H1 (cell line): ENCODE results near the gene CLEC1B. TPM values are rescaled to one million over a fixed set of nuclear protein-coding genes. Genes with fewer than 3 reads are reported as not detected.

ENCODE experiments used
- CTCF ChIA-PET: fragments of 300-600 bp; sonication (Branson Sonifier 250); formaldehyde crosslinking; loops from one replicate; lab custom pipeline; 2021; ENCODE audit not compliant: partially characterized antibody; lab: Charles Lee
- POLR2A ChIA-PET: fragments of 300-600 bp; sonication (Branson Sonifier 250); formaldehyde crosslinking; loops from one replicate; lab custom pipeline; 2021; ENCODE audit warnings: inconsistent platforms; ENCODE audit not compliant: partially characterized antibody; lab: Charles Lee
- DNase-seq, 2 experiments: peaks; one replicate each; pipeline versions ENCODE4 v3.0.0 to v3.0.0-alpha.2; 2010 to 2022; ENCODE audit warnings: low spot score in 2 of 2, low read depth in 1 of 2, mixed read lengths in 1 of 2
- FAIRE-seq: peaks from 2 replicates; lab custom pipeline; 2011; peaks lifted over from hg19 to GRCh38; lab: Jason Lieb, UNC
- H2AFZ ChIP-seq: 2 replicates; pipeline ENCODE4 v1.8.1; 2012; ENCODE audit warnings: low read length, inconsistent platforms
- H2AK5ac ChIP-seq: 2 replicates; pipeline ENCODE4 v1.6.1; 2013; ENCODE audit warnings: low read depth, low read length
- H2BK120ac ChIP-seq: replicated peaks from 2 replicates; pipeline ENCODE3; 2013; ENCODE audit warnings: low read depth, low read length, inconsistent platforms
- H2BK12ac ChIP-seq: 2 replicates; pipeline ENCODE4 v1.6.1; 2013; ENCODE audit warnings: low read depth, low read length
- H2BK15ac ChIP-seq: 2 replicates; pipeline ENCODE4 v1.6.1; 2013; ENCODE audit warnings: low read length
- H2BK20ac ChIP-seq: 2 replicates; pipeline ENCODE4 v1.6.1; 2013; ENCODE audit warnings: low read length
- H2BK5ac ChIP-seq: 2 replicates; pipeline ENCODE4 v1.6.1; 2013; ENCODE audit warnings: low read depth, low read length
- H3K14ac ChIP-seq: 2 replicates; pipeline ENCODE4 v1.6.1; 2013; ENCODE audit warnings: inconsistent platforms; ENCODE audit not compliant: insufficient read length
- H3K18ac ChIP-seq: 2 replicates; pipeline ENCODE4 v1.6.1; 2013; ENCODE audit warnings: low read length; ENCODE audit errors: extremely low read depth
- H3K23ac ChIP-seq: 2 replicates; pipeline ENCODE4 v1.6.1; 2013; ENCODE audit warnings: inconsistent platforms; ENCODE audit not compliant: insufficient read length
- H3K23me2 ChIP-seq: 2 replicates; pipeline ENCODE4 v1.6.1; 2013; ENCODE audit warnings: low read depth, low read length
- H3K27ac ChIP-seq: 2 replicates; pipeline ENCODE4 v1.6.1; 2011; ENCODE audit warnings: low read depth, low read length, inconsistent platforms
- H3K27me3 ChIP-seq, 4 experiments: replicated peaks in 1 of 4; 1 replicate in 1 of 4; 2 replicates in 3 of 4; pipeline versions ENCODE4 v1.6.1 to v1.8.1; 2011 to 2013; ENCODE audit warnings: low read length in 3 of 4, mild to moderate bottlenecking in 3 of 4, inconsistent platforms in 2 of 4, mixed read lengths in 2 of 4, moderate library complexity in 1 of 4; ENCODE audit not compliant: control insufficient read depth in 3 of 4, insufficient read depth in 3 of 4; ENCODE audit errors: extremely low read depth in 1 of 4
- H3K36me3 ChIP-seq, 4 experiments: 2 replicates each; pipeline versions ENCODE4 v1.6.1 to v1.8.1; 2011 to 2013; ENCODE audit warnings: mild to moderate bottlenecking in 4 of 4, low read length in 3 of 4, moderate library complexity in 2 of 4, control low read depth in 1 of 4, inconsistent platforms in 1 of 4; ENCODE audit not compliant: insufficient read depth in 4 of 4, control insufficient read depth in 2 of 4
- H3K4ac ChIP-seq: replicated peaks from 2 replicates; pipeline ENCODE3; 2013; ENCODE audit warnings: low read length, low read depth, mixed read lengths, inconsistent platforms; ENCODE audit not compliant: insufficient read length
- H3K4me1 ChIP-seq, 4 experiments: replicated peaks in 1 of 4; 1 replicate in 1 of 4; 2 replicates in 3 of 4; pipeline versions ENCODE4 v1.6.1 to v1.8.1; 2011 to 2013; ENCODE audit warnings: low read length in 3 of 4, inconsistent platforms in 2 of 4, mixed read lengths in 1 of 4; ENCODE audit not compliant: insufficient read depth in 4 of 4, control insufficient read depth in 3 of 4
- H3K4me2 ChIP-seq, 2 experiments: 2 replicates each; pipeline versions ENCODE4 v1.6.1 to v1.8.1; 2011 to 2013; ENCODE audit warnings: low read depth in 2 of 2, low read length in 2 of 2, control low read depth in 1 of 2, inconsistent platforms in 1 of 2, mild to moderate bottlenecking in 1 of 2; ENCODE audit not compliant: insufficient read depth in 1 of 2
- H3K4me3 ChIP-seq, 4 experiments: fragments of 200-600, 300-600 bp in 1 of 4; sonication (generic), shearing (Covaris generic), sonication (Bioruptor Twin) in 1 of 4; 2 replicates each; pipeline versions ENCODE4 v1.5.1 to v1.8.1; 2011 to 2016; ENCODE audit warnings: low read length in 4 of 4, low read depth in 3 of 4, control low read depth in 2 of 4, inconsistent platforms in 2 of 4, mild to moderate bottlenecking in 2 of 4, mixed read lengths in 1 of 4, moderate library complexity in 1 of 4; ENCODE audit not compliant: insufficient read depth in 2 of 4; ENCODE audit errors: extremely low read depth in 1 of 4
- H3K56ac ChIP-seq: replicated peaks from 2 replicates; pipeline ENCODE3; 2013; ENCODE audit warnings: low read depth, mild to moderate bottlenecking, mixed read lengths, low read length, inconsistent platforms; ENCODE audit not compliant: insufficient read length
- H3K79me1 ChIP-seq: 2 replicates; pipeline ENCODE4 v1.6.1; 2013; ENCODE audit warnings: low read depth, low read length, control low read depth
- H3K79me2 ChIP-seq, 2 experiments: 2 replicates each; pipeline versions ENCODE4 v1.6.1 to v1.8.1; 2012 to 2013; ENCODE audit warnings: low read length in 2 of 2, mild to moderate bottlenecking in 2 of 2, inconsistent platforms in 1 of 2; ENCODE audit not compliant: insufficient read depth in 2 of 2, control insufficient read depth in 1 of 2
- H3K9ac ChIP-seq, 4 experiments: replicated peaks in 1 of 4; 1 replicate in 1 of 4; 2 replicates in 3 of 4; pipeline versions ENCODE4 v1.6.1 to v1.8.1; 2011 to 2013; ENCODE audit warnings: low read depth in 3 of 4, low read length in 3 of 4, control low read depth in 2 of 4, mild to moderate bottlenecking in 2 of 4, moderate library complexity in 2 of 4, inconsistent platforms in 1 of 4; ENCODE audit errors: extremely low read depth in 1 of 4
- H3K9me3 ChIP-seq, 2 experiments: 2 replicates each; pipeline versions ENCODE4 v1.6.1 to v1.8.1; 2012 to 2013; ENCODE audit warnings: mild to moderate bottlenecking in 2 of 2, moderate library complexity in 2 of 2, control low read depth in 1 of 2, inconsistent platforms in 1 of 2, low read depth in 1 of 2, low read length in 1 of 2, mixed read lengths in 1 of 2; ENCODE audit not compliant: insufficient read depth in 2 of 2
- H4K20me1 ChIP-seq, 2 experiments: replicated peaks in 1 of 2; 2 replicates each; pipeline versions ENCODE3 to v1.8.1; 2011 to 2013; ENCODE audit warnings: inconsistent platforms in 2 of 2, low read length in 2 of 2, mild to moderate bottlenecking in 1 of 2; ENCODE audit not compliant: insufficient read depth in 2 of 2, control insufficient read depth in 1 of 2
- H4K5ac ChIP-seq: 2 replicates; pipeline ENCODE4 v1.6.1; 2013; ENCODE audit warnings: low read length, low read depth, mixed read lengths, inconsistent platforms; ENCODE audit not compliant: insufficient read length
- H4K8ac ChIP-seq: 2 replicates; pipeline ENCODE4 v1.8.0; 2013; ENCODE audit warnings: mild to moderate bottlenecking, moderate library complexity, low read length, inconsistent platforms; ENCODE audit not compliant: insufficient read depth; ENCODE audit errors: extremely low read depth
- H4K91ac ChIP-seq: replicated peaks from 2 replicates; pipeline ENCODE3; 2013; ENCODE audit warnings: low read length, mixed read lengths, inconsistent platforms; ENCODE audit not compliant: insufficient read length
- ATF2 ChIP-seq: IDR thresholded peaks from 2 replicates; pipeline ENCODE4 v1.6.1; 2012; ENCODE audit warnings: low read length, inconsistent platforms
- E2F6 ChIP-seq: IDR thresholded peaks from 2 replicates; pipeline ENCODE4 v1.6.1; 2012; ENCODE audit warnings: inconsistent platforms
- EP300 ChIP-seq, 2 experiments: IDR thresholded peaks; 1 replicate in 1 of 2; 2 replicates in 1 of 2; pipeline ENCODE4 v1.6.1; 2011 to 2012; ENCODE audit warnings: low read depth in 2 of 2, low read length in 2 of 2, mild to moderate bottlenecking in 2 of 2, borderline replicate concordance in 1 of 2, inconsistent platforms in 1 of 2, moderate library complexity in 1 of 2
- HDAC6 ChIP-seq: IDR thresholded peaks from one replicate; pipeline ENCODE4 v1.7.1; 2012; ENCODE audit warnings: low read depth, mild to moderate bottlenecking, inconsistent platforms, low read length, moderate library complexity
- JUND ChIP-seq: IDR thresholded peaks from 2 replicates; pipeline ENCODE4 v1.6.1; 2011; ENCODE audit warnings: mild to moderate bottlenecking, improper control_type of control experiment, low read length
- PHF8 ChIP-seq: fragments of 200-600 bp; sonication (generic); conservative IDR thresholded peaks from 2 replicates; pipeline ENCODE4 v1.7.1; 2012; ENCODE audit warnings: low read depth, mild to moderate bottlenecking, inconsistent platforms, low read length, moderate library complexity
- POLR2A ChIP-seq, 2 experiments: IDR thresholded peaks; 1 replicate in 1 of 2; 2 replicates in 1 of 2; pipeline ENCODE4 v1.6.1; 2011; ENCODE audit warnings: low read depth in 2 of 2, low read length in 2 of 2, mild to moderate bottlenecking in 2 of 2; ENCODE audit errors: control extremely low read depth in 1 of 2
- POLR2AphosphoS5 ChIP-seq: IDR thresholded peaks from 2 replicates; pipeline ENCODE4 v1.6.1; 2011; ENCODE audit warnings: low read depth, low read length
- RBBP5 ChIP-seq: IDR thresholded peaks from 2 replicates; pipeline ENCODE4 v1.7.1; 2012; ENCODE audit warnings: low read depth, mild to moderate bottlenecking, inconsistent platforms, low read length, moderate library complexity, borderline replicate concordance
- SIRT6 ChIP-seq: IDR thresholded peaks from one replicate; pipeline ENCODE4 v1.7.1; 2012; ENCODE audit warnings: low read length, inconsistent platforms
- SP1 ChIP-seq: IDR thresholded peaks from 2 replicates; pipeline ENCODE4 v1.6.1; 2011; ENCODE audit warnings: low read depth, low read length
- TAF7 ChIP-seq: optimal IDR thresholded peaks from 2 replicates; pipeline ENCODE3; 2011; ENCODE audit warnings: low read depth, mild to moderate bottlenecking, inconsistent platforms, low read length, moderate library complexity, borderline replicate concordance
- TCF12 ChIP-seq: IDR thresholded peaks from 2 replicates; pipeline ENCODE4 v1.6.1; 2011; ENCODE audit warnings: low read depth, mild to moderate bottlenecking, low read length
- WGBS, 2 experiments: shearing (Covaris generic) in 1 of 2; methylation state at CpG; one replicate each; pipeline versions ENCODE4 v1.1.6 to v1.1.7; 2013 to 2015; ENCODE audit warnings: low lambda C conversion rate in 2 of 2, mixed read lengths in 2 of 2, inconsistent platforms in 1 of 2, low coverage in 1 of 2, missing lambda C conversion rate in 1 of 2; ENCODE audit not compliant: insufficient replicate concordance in 2 of 2, insufficient coverage in 1 of 2, insufficient read length in 1 of 2; ENCODE audit errors: extremely low coverage in 1 of 2, missing lambda C conversion rate in 1 of 2; 5-methylcytosine and 5-hydroxymethylcytosine counted together
- polyA plus RNA-seq, 7 experiments: library from polyadenylated mRNA; depleted of rRNA in 3 of 7; stranded (reverse) in 5 of 7; unstranded in 2 of 7; fragments of >200 nt in 5 of 7; fragments of 200-250 nt in 2 of 7; gene quantifications; 1 replicate in 5 of 7; 2 replicates in 1 of 7; 4 replicates in 1 of 7; pipeline versions ENCODE4 v1.2.1 to v1.2.3, GENCODE V29; 2011 to 2013; ENCODE audit warnings: missing spikeins in 2 of 7, mixed read lengths in 2 of 7
- total RNA-seq: library from RNA; stranded (reverse); fragmentation: NEBNext Ultra II Directional; extraction: Animal tissue kit (Norgen Biotek cat#: 25700); gene quantifications from 2 replicates; pipeline ENCODE4 v1.2.1, GENCODE V29; 2021

The CLEC1B gene
- total and polyA plus RNA-seq, 2 of the 8 experiments (the other 6 are each of a cell fraction or from before 2014, with no cell fraction given): not detected

- CTCF ChIA-PET: no interaction called here
- Histone ChIP-seq H2BK5ac (no peak overlapping the region), H3K9ac (no peak overlapping the region)
- TF ChIP-seq EP300 (IDR thresholded peaks at IDR 0.05; ENCODE audit: borderline replicate concordance in 1 of 2, low read depth in 2 of 2, low read length in 2 of 2) (no peak), ATF2 (no peak), POLR2AphosphoS5 (no peak), SIRT6 (no peak), TCF12 (no peak), HDAC6 (no peak), E2F6 (no peak), PHF8 (no peak), TAF7 (no peak), POLR2A (IDR thresholded peaks at IDR 0.05; ENCODE audit: control extremely low read depth in 1 of 2, low read depth in 2 of 2, low read length in 2 of 2) (no peak), RBBP5 (no peak), SP1 (no peak), JUND (no peak)
Observed at GRCh38 chr12:9992296-9992695, 6.6 kb downstream of the CLEC1B start.

More at GRCh38 chr12:9992296-9992695, 6.6 kb downstream of the CLEC1B start:
- no peak overlapping the region for H2BK12ac ChIP-seq
- no peak overlapping the region for H4K8ac ChIP-seq
- H2BK20ac ChIP-seq: no peak overlapping the region
- H3K4me1 ChIP-seq: no peaks in the 10 kb centered on the region
- POLR2A ChIA-PET: no interaction called here
- H3K23ac ChIP-seq: no peak overlapping the region
- H2BK120ac ChIP-seq: no peak overlapping the region
- no peak overlapping the region for H3K27ac ChIP-seq
- no peaks in the 10 kb centered on the region for H3K36me3 ChIP-seq
- H3K56ac ChIP-seq: no peak overlapping the region
- H3K23me2 ChIP-seq: no peaks in the 10 kb centered on the region
- H3K4me2 ChIP-seq: no peak overlapping the region
- H3K18ac ChIP-seq: no peak overlapping the region
- H3K79me2 ChIP-seq: no peaks in the 10 kb centered on the region
- no peaks in the 10 kb centered on the region for H3K79me1 ChIP-seq
- no peak overlapping the region for H3K14ac ChIP-seq
- FAIRE-seq: no peak
- no peak overlapping the region for H4K91ac ChIP-seq
- WGBS, 2 experiments: 84% methylated on average over 4 of the region's 4 CpGs; no CpG with 5 or more reads in 1 of the 2 experiments
- no peak overlapping the region for H2AFZ ChIP-seq
- H3K4me3 ChIP-seq: no peak overlapping the region
- H3K9me3 ChIP-seq: no peaks in the 10 kb centered on the region
- no peak overlapping the region for H2BK15ac ChIP-seq
- H2AK5ac ChIP-seq: no peak overlapping the region
- H4K20me1 ChIP-seq: no peaks in the 10 kb centered on the region
- no peak overlapping the region for H3K4ac ChIP-seq
- H4K5ac ChIP-seq: no peak overlapping the region
- no peak for DNase-seq
- peaks cover 0 to 1% (median 0%) of the 10 kb centered on the region in 4 experiments; a peak in 1 of 7 replicates for H3K27me3 ChIP-seq
